GM21423 (cell line): Measurements from ENCODE around the gene GARIN5B.

Source experiments
- ATAC-seq: cut with Tn5 transposase; IDR thresholded peaks from one replicate; pipeline ENCODE4 v1.9.1; 2021; ENCODE audit warnings: mild to moderate bottlenecking, moderate library complexity; ENCODE audit not compliant: unreplicated experiment

GARIN5B gene

DNA sequence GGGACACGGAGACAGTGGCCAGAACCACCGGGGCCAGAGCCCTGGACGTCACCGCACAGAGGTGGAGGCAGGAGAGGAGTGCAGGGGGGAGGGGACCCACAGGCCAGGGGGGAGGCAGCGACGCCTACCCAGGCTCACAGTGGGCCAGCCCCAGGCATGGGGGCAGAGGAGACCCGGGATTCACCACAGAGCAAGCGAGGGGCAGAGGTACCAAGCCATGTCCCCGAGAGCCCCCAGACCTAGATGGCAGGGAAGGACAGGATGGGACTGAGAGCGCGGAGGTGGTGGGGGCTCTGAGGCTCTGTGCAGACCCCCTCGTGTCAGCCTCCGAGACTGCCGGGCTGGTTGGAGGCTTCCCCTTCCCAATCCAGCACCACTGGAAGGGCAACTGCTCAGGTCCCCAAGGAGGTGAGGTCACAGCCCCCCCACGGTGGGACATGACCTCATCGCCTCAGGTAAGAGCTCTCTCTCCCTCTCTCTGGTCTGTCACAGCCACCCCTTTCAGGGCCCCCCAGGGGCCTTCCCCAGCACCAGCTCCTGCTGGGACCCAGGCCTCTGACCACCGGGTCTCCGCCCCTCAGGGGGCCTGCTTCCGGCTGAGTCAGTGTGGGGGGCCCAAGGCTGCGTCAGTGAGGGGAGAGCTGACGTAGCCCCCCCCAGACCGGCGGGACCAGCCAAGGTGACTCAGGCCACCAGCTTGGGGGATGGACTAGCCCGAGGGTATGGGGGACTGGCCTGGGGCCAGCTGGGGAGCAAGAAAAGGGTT is 9.4 kb upstream of the GARIN5B start:
- ATAC-seq, result no peak

DNA sequence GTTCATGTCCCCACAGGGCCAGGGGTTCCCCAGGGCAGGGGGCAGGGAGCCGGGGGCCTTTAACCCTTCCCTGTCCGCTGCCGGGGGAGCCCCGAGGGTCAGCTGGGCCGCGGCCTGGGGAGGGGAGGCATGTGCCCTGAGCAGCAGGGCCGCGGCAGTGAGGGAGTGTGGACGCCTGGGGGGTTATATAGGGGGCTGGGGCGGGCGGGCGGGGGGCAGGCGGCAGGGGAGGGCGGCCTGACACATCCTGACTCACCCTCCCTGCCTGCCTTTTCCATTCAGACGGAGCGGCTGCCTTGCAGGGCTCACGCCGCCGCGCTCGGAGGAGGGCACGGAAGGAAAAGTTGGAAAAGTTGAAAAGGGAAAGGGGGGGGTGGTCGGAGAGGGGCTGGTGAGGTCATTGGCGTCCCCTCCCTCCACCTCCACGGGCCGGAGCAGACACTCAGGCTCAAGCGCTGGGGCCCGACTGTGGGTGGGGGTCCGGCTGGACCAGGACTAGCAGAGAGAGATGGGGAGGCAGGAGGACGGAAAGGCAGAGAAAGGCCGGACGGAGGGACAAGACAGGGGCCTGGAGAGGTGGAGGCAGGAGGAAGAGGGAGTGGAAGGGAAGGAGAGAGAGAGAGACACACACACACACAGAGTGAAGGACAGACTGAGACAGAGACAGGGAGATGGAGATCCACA is 7.4 kb upstream of the GARIN5B start, which contains the start of gene IL11:
Gene IL11 (minus strand): TSS at position 159 of the 684 bp plus-strand sequence. CDS start 153 bp downstream, at position 6.
- no peak for ATAC-seq

DNA sequence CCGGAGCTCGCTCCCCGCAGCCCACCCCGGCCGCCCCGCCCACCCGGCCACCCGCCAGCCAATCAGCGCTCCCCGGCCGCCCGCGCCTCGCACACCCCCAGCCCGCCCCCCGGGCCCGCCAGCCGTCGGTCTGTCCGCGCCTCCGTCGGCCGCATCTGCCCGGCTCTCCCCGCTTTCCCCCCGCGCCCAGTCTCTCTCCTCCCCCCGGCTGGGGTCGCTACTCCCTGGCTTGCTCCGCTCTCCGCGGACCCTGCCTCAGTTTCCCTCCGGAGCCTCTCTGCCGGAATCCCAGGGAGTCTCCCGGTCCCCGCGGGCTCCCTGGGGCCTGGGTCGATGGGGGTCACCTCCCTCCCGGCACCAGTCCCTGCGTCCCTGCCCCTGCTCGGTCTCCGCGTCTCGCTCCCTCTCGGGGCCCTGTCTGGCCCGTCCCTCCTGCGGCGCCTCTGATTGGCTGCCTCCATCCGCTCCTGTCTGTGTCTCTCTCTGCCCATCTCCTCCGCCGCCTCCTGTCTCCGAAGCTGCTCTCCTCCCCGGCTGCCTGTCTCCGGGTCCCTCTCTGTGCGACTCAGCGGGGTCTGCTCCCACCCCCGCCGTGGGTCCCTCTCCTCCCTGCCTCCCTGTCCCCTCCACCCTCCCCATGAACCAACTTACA is 6.7 kb upstream of the GARIN5B start:
- ATAC-seq, result no peak

GRCh38 chr19:55368701-55369563 is 5.9 kb upstream of the GARIN5B start:
- no peak for ATAC-seq

DNA sequence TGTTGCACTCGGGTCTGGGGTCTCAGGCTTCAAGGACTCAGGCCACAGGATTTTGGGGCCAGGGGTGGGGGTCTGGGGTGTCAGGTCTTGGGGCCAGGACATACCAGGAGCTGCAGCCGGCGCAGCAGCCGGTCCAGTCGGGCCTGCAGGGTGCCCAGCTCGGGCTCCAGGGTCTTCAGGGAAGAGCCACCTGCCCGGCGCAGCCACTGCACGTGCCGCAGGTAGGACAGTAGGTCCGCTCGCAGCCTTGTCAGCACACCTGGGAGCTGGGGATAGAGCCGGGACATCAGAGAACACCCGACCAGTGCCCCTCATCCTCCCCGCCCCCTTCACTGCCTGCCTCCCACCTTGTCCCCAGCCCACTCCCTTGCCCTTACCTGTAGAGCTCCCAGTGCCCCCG is 5.0 kb upstream of the GARIN5B start:
- no peak for ATAC-seq

DNA sequence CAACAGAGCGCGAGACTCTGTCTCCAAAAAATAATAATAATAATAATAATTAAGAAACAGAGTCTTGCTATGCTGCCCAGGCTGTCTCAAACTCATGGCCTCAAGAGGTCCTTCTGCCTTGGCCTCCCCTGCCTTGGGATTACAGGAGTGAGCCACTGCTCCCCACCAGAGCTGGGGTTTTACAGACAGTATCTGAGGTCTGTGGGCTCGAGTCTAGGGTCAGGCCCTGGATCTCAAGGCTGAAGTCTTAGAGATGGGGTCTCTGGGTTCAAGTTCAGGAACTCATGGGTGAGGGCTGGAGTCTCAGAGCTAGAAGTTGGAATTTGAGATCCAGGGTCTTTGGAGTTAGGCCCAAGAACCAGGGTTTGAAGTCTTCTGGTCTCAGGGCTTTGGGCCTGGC is 3.7 kb upstream of the GARIN5B start:
- no peak for ATAC-seq

DNA sequence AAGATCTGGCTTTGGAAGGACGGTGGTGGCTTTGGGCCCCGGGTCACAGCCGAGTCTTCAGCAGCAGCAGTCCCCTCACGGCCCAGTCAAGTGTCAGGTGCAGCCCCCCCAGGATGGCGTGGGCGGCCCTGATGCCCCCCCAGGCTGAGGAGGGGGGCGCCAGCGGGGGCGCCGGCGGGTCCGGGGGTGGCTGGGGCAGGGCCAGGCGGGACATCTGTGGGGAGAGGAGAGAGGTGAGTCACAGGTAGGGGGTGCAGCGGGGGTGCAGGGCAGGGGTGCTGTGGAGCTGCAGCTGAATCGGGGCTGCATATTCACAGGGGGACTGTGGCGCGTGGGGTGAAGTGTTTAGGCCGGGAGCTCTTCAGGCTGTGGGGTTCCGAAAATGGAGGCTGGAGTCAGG is 2.9 kb upstream of the GARIN5B start:
- no peak for ATAC-seq

GRCh38 chr19:55365245-55365644 is 2.2 kb upstream of the GARIN5B start:
- no peak for ATAC-seq

DNA sequence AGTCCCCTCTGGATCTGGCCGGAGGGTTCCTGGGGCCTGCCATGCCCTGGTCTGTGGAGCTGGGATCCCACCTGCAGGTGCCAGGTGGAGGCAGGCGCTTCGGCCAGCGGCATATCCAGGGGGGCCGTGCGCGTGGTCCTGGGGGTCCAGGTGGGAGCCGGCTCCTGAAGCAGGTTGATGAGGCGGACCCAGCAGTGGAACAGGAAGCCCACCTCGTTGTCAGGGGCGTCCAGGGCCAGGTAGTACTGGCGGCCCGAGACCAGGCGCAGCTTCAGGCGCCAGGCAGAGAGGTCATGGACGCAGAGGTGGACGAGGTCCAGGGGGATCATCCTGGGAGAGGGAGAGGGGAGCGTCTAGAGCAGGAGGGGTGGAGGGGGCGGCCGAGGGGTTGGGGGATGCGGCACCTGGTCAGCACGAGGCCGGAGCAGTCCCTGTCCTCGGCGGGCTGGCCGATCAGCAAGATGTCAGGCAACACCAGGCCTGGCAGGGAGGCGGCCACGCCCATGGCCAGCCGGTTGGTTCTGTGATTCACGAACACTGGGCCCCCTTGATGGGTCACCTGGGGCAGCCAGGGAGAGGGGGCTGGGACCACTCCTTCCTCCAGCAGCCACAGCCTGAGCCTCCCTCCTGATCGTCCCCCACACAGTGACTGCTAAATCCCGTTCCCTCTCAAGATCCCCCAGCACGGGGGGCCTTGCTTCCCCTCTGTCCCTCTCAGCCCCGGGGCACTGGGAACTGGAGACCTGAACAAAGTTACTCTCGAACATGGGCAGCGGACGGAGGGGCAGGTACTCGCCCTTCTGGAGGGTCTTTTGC is 678 bp downstream of the GARIN5B start:
- ATAC-seq, result no peak

GRCh38 chr19:55360902-55361301 is 2.2 kb downstream of the GARIN5B start:
- ATAC-seq, result no peak

DNA sequence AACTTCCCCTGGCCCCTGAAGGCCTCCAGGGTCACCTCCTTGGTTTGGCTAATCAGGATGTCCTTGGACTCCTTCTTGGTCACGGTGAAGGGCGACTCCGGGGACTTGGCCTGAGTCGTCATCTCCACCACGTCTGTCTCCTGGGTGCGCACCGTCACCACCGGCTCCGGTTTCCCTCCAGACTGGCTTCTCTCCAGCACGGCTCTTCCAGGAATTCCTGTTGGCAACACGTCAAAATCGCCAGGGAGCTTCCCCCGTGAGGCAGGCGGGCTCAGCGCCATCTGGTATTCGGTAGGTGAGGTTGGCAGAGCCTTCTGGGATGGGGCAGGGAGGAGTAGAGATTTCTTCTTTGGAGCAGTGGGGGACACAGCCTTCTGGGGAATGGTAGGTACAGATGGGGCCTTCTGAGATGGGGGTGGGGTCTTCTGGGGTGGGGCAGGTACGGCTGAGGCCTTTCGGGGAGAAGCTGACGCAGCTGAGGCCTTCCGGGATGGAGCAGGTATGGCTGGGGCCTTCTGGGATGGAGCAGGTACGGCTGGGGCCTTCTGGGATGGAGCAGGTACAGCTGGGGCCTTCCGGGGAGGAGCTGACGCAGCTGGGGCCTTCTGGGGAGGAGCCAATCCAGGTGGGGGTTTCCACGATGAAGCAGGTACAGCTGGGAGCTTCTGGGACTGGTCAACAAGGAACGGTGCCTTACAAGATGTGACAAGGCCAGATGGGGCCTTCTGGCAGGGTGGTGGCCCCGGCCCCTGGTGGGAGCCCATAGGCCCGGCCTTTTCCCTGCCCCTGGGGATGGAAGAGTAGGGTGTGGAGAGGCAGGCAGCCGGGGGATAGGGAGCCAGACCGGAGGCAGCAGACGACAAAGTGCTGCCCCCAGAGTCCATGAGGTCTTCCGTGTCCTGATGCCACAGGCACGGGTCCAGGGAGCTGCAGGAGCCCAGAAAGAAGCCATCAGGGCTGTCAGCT is 3.8 kb downstream of the GARIN5B start:
- ATAC-seq, result no peak

DNA sequence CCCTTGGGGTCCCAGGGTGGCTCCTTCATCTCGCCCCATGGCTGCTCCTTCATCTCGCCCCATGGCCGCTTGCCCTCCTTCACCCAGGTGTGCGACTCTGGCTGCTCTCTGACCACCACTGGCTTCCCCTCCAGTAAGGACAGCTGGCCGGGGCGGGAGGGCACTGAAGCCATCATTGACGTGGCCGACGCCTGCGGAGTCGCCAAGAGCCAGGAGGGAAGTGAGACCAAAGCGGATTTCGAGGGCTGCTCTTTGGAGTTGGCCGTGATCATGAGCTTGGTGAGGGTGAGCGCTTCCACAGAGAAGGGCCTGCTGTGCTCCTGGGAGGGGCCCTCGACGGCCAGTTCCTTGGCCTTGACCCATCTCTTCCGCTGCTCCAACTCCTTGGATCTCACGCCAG is 4.6 kb downstream of the GARIN5B start:
- no peak for ATAC-seq

- ATAC-seq, result no peak
Observed at GRCh38 chr19:55355213-55355821, 7.7 kb downstream of the GARIN5B start.

GRCh38 chr19:55354698-55355212 is 8.3 kb downstream of the GARIN5B start, which contains the start of gene COX6B2:
COX6B2 (minus strand) TSS chr19:55354719; CDS start chr19:55354521, 198 bp downstream.
- ATAC-seq, result no peak

DNA sequence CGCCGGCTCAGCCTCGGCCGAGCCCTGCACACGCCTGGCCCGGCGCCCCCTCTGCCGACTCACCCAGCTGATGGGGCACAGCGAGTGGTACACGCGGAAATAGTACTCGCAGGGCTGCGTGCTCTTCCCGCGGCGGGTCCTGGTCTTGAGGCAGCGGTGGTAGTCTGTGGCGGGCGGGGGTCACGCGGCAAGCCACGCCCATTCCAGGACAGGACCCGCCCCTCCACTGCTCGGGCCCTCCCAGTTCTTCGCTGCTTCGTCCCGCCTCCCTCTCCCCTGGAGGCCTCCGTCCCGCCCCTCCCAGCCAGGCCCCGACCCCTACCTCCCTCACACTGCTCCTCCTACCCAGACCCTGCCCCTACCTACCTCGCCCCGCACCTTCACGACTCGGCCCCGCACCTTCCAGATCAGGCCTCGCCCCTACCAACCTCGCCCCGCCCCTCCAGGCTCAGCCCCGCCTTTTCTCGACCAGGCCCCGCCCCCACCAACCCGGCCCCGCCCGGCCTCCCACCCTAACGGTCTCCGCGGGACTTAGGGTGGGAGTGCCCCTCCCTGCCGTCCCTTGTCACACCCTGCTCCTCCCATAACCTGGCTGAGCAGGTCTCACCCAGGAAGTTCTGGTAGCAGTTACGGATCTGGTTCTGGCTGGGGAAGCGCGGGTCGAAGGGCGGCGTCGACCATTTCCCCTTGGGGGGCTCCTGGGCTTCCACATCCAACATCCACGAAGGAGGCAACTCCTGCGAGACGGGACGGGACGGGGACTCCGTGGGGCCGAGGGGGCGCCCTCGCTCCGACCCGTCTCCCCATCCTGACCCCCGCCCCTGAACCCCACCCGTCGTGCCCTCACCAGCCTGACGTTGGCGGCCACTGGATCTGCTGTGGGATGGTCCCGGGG is 9.0 kb downstream of the GARIN5B start:
- no peak for ATAC-seq

DNA sequence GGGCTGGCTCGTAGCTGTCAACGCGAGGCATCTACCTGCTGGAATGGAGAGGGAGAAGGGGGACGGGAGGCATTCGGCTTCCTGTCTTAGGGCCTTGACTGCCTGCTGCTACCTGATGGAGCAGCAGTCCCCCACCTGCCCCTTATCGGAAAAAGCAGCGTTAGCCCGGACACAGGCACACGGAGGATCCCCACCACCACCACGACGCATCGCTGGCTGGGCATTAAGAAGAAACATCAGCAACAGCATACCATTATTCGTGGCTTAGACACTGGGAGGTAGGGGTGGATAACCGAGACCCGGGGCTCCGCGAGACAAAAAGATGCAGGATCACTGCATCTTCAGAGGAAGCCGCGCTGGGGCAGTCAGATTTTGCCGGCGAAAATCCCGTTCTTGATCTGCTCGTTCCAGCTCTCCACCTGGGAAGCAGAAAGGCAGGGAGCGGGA is 9.7 kb downstream of the GARIN5B start:
- ATAC-seq, result no peak

- ATAC-seq, result no peak
Observed at GRCh38 chr19:55352549-55353145, 10.4 kb downstream of the GARIN5B start.
